ENCODE measurements around the gene TRPM2.
A peak's percentile ranks its signal among the peaks of the same experiment; 100 is the strongest.

TRPM2 gene

GRCh38 chr21:44441581-44442265 is 88.3 kb downstream of the TRPM2 start:
- no peak for DNase-seq (ENCODE audit: low read depth)
- H3K4me3 ChIP-seq (ENCODE audit: low read length): no peak overlapping the region
- no peak for TF ChIP-seq CTCF (conservative IDR thresholded peaks at IDR 0.05; ENCODE audit: low read length)

GRCh38 chr21:44442266-44443125 is 89.1 kb downstream of the TRPM2 start:
- H3K4me3 ChIP-seq (ENCODE audit: low read length): no peak overlapping the region
- TF ChIP-seq CTCF (conservative IDR thresholded peaks at IDR 0.05; ENCODE audit: low read length): no peak
- no peak for DNase-seq (ENCODE audit: low read depth)

GRCh38 chr21:44443291-44443890 is 90.0 kb downstream of the TRPM2 start:
- no peak overlapping the region for H3K4me3 ChIP-seq (ENCODE audit: low read length)
- no peak for TF ChIP-seq CTCF (conservative IDR thresholded peaks at IDR 0.05; ENCODE audit: low read length)
- DNase-seq (ENCODE audit: low read depth): no peak

GRCh38 chr21:44443891-44444285 is 90.5 kb downstream of the TRPM2 start:
- DNase-seq (ENCODE audit: low read depth): no peak
- TF ChIP-seq CTCF (conservative IDR thresholded peaks at IDR 0.05; ENCODE audit: low read length): no peak

GRCh38 chr21:44444286-44444931 is 91.0 kb downstream of the TRPM2 start:
- 0 out of 2 replicates have a peak, but pooled peaks have one; percentile 5 for TF ChIP-seq CTCF (conservative IDR thresholded peaks at IDR 0.05; ENCODE audit: low read length)
- DNase-seq (ENCODE audit: low read depth): no peak
- H3K4me3 ChIP-seq (ENCODE audit: low read length): no peak overlapping the region

More at GRCh38 chr21:44443891-44444285, 90.5 kb downstream of the TRPM2 start:
- no peak overlapping the region for H3K4me3 ChIP-seq (ENCODE audit: low read length)

GRCh38 chr21:44445145-44445812 is 91.9 kb downstream of the TRPM2 start:
- H3K4me3 ChIP-seq (ENCODE audit: low read length): no peak overlapping the region
- no peak for DNase-seq (ENCODE audit: low read depth)
- TF ChIP-seq CTCF (conservative IDR thresholded peaks at IDR 0.05; ENCODE audit: low read length): no peak

Data from AG10803 (cell line).